ENCODE data around the gene ZFAND2A.
"Not testable (repeated sequence)": the region's sequence is repeated elsewhere in the genome, so short reads cannot be mapped to it uniquely, and the experiment has no call there.

Gene ZFAND2A

DNA sequence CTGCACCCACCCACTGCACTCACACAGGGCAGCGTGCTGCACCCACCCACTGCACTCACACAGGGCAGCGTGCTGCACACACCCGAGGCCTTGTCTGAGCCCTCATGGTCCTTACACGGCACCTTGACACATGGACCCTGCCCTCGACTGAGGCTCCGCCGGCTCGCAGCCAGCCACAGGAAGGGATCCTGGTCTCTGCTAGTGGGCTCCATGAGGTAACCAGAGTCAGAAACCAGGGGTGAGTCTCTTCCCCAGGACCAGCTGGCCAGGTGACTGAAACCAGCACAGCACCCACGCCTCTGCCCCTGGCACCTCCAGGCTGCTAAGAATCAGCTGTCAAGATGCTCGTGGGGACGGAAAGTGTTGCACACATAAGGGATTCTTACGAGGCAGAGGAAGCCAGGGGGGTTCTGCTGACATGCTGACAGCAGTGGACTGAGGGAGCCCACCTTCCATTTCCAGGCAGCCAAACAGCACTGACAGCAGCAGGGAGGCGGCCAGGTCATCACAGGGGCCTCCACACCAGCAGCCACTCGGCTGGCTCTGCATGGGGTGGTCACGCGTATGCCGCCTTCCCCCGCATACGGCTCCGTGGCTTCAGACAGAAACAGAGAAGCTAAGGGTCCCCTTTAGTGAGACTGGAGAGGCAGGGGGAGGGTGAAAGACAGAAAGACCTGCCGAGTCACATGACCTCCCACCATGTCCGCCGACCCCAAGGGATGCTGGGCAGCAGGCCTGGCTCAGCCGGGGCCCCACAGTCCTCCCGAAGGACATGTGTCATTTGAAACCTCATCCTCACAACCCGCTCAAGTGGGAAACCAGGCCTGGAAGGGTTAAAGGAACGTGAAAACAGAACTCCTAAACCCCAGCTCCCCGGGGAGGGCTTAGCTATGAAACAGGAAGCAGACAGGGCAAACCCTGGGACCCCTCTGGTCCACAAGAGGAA lies 37.8 kb downstream of the ZFAND2A start:
- DNase-seq: no peak

DNA sequence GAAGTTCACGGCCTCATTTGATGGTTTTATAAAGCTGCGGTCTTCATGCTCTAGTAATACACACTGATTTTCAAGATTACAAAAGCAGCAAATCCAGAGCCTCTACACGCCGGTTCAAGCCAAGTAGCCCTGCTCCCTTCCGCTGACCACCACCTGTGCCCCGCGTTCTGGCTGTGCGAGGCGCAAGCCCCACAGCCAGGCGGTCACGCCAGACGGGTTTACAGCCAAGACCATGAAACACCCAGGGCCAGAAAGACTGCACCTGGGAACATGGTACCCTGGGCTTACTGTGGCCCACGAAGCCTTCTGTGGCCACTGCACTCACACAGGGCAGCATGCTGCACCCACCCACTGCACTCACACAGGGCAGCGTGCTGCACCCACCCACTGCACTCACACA lies 38.5 kb downstream of the ZFAND2A start:
- DNase-seq: no peak

DNA sequence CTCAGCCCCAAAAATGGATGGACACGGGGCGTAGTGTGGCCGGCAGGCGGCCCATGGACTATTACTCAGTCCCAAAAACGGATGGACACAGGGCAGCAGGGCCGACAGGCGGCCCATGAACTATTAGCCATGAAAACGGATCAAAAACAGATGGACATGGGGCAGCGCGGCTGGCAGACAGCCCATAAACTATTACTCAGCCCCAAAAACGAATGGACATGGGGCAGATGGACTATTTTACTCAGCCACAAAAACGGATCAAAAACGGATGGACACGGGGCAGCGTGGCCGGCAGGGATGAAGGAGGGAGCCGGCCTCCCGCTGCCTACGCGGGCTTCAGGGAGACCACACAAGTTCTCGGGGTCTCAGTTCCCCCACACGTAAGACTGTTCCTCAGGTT lies 39.2 kb downstream of the ZFAND2A start:
- DNase-seq: no peak

DNA sequence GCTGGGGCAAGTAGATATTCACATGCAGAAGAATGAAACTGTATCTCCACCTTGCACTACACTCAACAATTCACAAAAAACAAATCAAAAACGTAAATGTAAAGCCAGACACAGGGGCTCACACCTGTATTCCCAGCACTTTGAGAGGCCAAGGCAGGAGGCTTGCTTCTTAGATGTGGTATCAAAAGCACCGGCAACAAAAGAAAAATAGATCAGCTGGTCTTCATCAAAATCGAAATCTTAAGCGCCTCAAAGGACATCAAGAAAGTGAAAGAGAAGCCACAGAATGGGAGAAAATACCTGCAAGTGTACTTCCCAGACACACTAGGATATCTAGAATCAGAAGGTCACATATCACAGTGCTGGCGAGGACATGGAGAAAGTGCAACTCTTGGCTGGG lies 40.8 kb downstream of the ZFAND2A start:
- DNase-seq: no peak

DNA sequence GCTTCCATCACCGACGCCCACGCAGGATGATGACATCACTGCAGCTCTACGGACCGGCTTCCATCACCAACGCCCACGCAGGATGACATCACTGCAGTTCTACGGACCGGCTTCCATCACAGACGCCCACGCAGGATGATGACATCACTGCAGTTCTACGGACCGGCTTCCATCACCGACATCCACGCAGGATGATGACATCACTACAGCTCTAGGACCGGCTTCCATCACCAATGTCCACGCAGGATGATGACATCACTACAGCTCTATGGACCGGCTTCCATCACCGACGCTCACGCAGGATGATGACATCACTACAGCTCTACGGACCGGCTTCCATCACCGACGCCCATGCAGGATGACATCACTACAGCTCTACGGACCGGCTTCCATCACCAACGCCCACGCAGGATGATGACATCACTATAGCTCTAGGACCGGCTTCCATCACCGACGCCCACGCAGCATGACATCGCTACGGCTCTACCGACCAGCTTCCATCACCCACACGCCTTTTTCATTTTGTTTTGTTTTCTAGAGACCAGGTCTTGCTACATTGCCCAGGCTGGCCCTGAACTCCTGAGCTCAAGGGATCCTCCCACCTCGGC lies 42.6 kb downstream of the ZFAND2A start:
- no peak for DNase-seq

DNA sequence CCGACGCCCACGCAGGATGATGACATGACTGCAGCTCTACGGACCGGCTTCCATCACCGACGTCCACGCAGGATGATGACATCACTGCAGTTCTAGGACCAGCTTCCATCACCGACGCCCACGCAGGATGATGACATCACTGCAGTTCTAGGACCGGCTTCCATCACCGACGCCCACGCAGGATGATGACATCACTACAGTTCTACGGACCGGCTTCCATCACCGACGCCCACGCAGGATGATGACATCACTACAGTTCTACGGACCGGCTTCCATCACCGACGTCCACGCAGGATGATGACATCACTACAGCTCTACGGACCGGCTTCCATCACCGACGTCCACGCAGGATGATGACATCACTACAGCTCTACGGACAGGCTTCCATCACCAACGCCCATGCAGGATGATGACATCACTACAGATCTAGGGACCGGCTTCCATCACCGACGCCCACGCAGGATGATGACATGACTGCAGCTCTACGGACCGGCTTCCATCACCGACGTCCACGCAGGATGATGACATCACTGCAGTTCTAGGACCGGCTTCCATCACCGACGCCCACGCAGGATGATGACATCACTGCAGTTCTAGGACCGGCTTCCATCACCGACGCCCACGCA lies 43.5 kb downstream of the ZFAND2A start:
- not testable (repeated sequence) for DNase-seq

DNA sequence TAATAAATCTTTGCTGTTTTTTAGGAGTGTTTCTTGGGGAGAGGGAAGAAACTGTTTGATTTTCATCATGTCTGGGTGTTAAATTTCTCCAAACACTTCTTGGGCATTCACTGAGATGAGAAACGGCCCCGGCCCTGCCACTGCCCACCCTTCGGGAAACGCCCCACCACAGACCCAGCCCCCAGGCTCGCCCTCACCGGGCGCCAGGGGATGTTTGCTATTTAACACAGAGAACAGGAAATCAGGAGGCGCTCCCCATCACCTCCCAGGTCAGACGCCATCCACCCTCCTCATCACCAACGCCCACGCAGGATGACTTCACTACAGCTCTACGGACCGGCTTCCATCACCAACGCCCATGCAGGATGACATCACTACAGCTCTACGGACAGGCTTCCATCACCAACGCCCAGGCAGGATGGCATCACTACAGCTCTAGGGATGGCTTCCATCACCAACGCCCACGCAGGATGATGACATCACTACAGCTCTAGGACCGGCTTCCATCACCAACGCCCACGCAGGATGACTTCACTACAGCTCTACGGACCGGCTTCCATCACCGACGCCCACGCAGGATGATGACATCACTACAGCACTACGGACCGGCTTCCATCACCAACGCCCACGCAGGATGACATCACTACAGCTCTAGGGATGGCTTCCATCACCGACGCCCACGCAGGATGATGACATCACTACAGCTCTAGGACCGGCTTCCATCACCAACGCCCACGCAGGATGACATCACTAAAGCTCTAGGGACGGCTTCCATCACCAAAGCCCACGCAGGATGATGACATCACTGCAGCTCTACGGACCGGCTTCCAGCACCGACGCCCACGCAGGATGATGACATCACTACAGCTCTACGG lies 44.6 kb downstream of the ZFAND2A start:
- DNase-seq: not testable (repeated sequence)

DNA sequence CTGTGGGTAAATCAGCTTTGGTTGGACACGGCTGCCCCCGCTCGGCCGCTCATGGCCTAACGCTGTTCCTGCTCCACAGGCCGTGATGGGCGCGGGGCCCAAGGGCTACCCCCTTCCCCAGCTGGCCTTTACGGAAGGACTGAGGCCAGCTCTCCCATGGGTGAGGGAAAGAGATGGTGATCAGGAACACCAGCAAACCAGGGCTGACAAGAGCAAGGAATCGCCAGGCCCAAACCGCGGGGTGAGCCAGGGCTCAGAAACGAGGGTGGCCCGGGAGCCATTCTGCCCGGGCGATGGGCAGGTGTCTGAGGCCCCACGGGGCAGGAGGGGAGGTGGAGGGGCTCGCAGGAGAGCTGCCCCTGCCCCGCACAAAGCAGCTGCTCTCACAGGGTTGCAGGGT lies 45.5 kb downstream of the ZFAND2A start:
- DNase-seq: no peak

DNA sequence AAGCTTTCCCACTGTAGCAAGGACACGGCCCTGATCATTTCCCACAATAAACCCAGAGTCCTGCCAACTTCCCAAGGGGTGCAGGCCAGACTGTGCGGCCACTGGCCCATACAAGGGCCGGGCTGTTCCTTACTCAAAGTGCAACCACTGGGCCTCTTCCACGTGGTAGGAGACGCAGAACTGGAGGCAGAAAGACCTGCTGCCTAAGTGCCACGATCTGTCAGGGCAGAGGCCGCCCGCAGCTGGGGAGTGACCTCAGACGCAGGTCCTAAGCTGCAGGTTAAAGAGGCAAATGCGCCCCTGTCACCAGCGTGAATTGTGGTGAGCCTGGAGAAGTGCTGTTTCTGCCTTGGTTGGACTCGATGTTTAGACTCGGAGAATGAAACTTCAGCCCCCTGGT lies 45.9 kb downstream of the ZFAND2A start:
- DNase-seq: no peak

DNA sequence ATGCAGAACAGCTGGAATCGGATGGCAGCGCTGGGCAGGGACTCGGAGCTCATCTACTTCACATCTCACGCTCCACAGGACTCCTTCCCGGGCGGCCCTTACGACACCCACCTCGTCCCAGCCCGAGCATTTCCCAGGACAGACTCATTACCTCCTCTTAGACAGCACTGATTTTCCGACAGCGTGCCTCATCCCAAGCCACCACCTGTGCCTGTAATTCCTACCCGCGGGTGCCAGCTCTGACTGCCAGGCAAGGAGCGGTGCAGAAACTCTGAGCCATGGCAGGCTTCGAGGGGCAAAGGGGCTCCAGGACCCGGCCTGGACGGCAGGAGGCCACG lies 46.5 kb downstream of the ZFAND2A start:
- DNase-seq: no peak

DNA sequence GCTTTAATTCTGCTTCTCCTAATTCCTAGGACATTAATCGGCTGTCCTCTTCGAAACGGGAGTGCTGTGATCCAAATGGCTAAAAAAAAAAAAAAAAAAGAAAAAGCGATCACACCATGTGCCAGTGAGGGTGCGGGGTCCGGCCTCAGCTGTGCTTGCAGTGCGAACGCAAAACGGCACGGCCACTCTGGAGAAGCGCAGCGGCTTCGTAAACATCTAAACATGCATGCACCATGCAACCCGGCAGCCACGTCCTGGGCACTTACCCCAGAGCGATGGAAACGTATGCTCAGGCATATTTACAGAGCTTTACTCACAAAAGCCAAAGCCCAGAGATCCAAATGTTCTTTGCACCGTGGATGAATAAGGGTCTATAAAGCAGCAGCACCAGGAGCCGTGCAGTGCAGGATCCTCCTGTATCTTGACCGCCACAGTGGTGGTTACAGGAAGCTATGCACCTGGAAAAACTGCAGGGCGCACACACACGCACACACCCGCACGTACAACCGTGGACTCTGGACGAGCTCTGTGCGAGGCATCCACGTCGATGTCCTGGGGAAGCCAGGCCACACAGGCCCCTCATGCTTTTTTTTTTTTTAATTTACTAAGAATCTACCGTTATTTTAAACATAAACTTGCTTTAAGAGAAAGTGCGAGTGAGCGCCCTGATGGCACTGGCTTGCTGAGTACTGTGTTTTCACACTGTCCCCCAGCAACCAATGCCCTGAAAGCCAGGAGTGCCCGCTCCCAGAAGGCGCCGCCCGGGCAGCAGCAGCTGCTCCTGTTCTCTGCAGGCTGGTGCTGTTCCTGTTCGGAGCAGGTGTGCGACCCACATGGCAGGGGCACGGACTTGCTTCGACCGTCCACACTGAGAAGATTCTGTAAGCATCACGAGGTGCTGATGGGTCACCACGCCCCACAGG lies 47.1 kb downstream of the ZFAND2A start:
- DNase-seq: no peak

DNA sequence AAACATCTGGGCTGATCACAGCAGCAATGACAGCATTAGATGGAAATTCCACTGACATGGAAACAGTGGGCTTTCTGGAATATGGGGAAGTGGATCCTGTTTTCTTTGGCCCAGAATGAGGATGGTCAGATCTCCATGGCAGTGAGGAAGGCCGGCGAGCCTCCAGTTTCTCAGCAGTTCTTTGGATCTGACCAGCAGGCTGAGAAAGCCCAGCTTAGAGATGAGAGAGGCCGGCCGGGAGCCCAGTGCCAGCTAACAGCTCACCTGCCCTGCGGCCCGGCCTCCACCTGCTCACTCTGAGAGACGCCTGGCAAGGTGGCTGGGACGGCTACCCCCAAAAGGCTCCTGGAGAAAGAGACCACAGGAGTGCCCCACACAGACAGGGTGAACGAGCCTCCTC lies 47.9 kb downstream of the ZFAND2A start:
- no peak for DNase-seq

DNA sequence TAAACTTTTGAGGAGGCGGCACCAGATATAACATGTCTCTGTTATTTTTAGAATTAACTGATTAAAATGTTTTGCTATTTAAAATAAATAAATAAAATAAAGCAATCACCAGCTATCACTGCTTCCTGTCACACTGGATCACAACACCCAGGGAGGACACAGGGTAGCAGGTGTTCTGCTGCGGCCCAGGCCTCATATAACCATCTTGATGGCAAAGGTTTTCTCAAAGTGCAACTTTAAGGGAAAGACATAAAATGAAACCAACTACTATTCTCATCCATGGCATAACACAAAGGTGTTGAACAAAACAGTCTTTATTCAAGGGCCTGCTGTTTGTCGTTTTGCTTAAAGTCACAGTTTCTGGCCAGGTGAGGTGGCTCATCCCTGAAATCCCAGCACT lies 48.8 kb downstream of the ZFAND2A start:
- no peak for DNase-seq

DNA sequence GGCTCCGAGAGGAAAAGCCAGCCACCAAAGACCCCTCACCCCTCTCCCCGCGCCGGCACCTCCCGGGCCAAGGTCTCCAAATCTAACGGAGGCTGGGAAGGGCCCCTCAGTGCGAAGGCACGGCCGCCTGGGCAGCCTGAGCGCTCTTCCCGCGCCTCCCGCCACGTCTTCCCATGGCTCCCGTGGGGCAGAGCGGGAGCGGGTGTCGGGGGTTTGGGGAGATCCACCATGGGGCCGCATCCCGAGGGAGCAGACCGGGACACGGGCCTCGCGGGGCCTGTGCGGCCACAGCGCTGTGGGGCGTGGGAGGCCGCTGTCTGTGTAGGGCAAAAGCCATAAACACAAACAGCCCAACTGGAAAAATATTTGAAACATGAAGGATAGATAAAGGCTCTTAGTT lies 49.6 kb downstream of the ZFAND2A start:
- DNase-seq: no peak

DNA sequence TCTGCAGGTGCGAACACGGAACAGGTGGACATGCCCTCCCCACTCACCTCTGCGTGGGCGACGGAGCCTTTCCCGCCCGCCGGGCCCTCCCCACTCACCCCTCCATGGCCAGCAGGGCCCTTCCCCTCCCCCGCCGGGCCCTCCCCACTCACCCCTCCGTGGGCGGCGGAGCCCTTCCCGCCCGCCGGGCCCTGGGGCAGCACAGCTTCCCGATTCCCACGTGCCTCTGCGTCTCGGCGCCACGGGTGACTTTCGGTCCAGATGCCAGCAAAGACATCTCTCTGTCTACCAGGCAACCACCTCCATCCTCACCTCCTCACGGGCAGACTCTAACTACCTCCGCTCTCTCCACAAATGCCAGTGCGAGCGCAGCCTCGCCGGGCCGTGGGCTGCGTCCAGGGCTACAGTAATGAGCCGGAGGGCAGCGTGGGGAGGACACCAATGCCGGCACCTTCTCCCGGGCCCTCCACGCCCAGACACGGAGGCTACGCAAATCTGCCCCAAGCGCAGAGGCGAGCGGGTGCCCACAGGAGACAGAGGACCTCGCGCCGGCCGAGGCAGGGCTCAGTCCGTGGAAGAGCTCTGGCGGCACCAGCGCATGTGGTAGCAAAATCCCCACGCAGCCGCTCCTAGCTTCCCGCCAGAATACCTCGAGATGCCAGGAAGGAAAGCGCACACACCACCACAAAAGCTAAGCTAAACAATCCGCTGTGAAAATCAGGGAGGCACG lies 50.2 kb downstream of the ZFAND2A start:
- no peak for DNase-seq

DNA sequence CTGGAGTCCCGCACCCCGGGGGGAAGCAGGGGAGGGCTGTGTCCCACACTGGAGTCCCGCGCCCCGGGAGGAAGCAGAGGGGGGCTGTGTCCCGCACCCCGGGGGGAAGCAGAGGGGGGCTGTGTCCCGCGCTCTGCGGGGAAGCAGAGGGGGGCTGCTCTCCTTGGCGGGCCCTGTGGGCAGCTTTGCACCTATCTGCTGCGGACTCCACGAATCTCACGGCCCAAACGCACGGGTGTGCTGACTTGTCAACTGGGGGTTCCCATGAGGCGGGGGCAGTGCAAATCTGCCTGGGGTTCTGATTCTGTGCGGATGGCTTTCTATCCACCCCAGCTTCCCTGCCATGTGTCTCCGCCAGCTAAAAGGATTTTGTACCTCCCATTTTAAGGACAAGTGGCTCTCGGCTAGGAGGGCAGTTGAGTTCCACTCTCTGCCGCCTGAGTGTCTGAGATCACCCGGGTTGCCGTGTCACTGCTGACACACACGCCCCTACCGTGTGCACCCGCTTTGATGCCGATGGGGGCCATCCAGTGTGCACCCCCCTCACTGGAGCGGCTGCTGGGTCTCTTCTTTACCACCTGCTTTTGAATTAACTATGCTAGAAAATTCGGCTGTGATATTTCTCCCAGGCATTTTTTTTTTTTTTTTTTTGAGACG lies 51.6 kb downstream of the ZFAND2A start:
- DNase-seq: no peak

DNA sequence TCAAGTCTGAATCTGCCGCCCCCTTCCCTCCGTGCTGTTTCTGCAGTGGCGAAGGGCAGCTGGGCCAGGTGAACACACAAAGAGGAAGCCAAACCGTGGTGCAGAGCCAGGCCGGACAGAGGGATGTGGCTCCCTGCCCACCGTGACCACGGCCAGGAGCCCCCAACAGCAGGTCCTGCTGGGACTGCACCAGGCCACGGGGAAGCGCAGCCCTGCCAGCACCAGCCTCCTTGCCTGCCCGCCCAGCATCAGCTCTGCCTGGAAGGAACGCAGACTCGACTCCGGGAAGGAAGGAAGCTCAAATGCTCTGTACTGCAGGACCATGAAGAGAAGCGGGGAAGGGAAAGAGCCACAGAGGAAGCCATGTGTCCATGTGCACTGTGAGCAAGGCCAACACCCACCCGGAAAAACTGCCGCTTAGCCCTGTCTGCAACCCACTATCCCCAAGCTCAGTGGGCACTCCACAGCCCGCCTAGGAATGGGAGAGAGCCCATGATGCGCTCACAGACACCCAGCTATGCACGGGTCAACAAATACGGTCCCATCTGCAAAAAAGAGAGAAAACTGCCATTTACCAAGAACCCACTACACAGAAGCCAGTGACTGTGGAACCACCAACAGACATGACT lies 53.1 kb downstream of the ZFAND2A start:
- DNase-seq: no peak

DNA sequence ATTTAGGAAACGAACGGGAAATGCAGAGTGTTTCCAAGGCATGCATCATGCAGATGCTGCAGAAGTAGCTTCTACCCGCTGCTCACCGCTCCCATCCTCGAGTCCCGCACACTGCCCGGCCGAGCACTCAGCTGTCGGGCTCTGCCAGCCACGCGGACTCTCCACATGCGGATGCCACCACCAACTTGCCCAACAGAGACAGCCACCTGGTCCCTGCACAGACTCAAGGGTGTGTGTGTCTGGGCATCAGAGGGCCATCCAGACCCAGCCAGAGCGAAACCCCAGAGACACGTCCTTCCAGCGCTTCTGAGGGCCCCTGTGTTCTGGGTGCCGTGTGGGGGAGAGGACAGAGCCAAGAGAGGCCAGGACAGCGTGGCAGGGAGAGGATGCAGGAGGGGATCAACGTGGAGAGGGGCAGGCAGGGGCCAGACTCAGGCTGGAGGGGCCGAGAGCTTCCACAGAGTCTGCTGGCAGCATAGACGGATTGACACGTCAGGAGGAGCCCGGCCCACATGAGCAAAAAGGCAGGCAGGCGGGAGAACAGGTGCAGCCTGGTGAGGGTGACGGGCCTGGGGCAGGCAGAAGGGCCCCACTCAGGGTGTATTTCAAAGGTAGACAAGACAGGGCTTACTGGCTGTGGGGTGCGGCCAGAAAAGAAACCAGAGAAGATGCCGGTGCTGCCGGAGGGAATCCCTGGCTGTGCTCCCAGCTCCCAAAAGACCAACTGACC lies 53.8 kb downstream of the ZFAND2A start:
- DNase-seq: no peak

DNA sequence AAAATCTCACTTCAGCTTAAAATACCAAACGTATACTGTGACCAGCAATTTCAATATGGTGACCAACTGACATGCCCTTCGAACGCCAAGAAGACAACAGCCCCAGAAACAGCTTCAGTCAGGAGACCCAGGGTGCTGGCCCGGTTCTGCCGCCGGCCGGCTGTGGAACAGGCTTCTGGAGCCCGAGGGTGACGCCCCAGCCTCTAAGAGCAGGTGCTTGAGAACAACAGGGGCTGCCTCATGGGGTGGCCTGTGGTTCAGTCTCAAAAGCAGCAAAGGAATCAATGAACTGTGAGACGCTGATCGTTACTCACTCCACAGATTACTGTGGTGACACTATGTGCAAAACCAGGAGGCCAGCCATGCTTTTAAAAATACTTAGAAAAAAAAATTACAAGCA lies 54.8 kb downstream of the ZFAND2A start:
- DNase-seq: no peak
